HG03439 (cell line): ENCODE data around the gene GSTK1.

Experiments
- ATAC-seq: cut with Tn5 transposase; IDR thresholded peaks from one replicate; pipeline ENCODE4 v1.9.1; 2021; ENCODE audit warnings: mild to moderate bottlenecking, moderate library complexity; ENCODE audit not compliant: unreplicated experiment

The GSTK1 gene

GRCh38 chr7:143290293-143290692, 27.1 kb downstream of the GSTK1 start:
- ATAC-seq = no peak

DNA sequence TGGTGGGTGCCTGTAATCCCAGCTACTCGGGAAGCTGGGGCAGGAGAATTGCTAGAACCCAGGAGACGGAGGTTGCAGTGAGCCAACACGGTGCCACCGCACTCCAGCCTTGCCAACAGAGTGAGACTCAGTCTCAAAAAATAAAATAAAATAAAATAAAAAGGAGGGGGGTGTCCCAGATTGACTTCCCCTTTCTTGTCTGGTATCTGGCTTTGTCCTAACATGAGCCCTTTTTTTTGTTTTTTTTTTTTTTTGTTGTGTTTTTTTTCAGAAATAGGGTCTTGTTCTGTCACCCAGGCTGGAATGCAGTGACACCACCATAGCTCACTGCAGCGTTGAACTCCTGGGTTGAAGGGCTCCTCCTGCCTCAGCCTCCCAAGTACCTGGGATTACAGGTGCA, 29.6 kb downstream of the GSTK1 start:
- no peak for ATAC-seq

DNA sequence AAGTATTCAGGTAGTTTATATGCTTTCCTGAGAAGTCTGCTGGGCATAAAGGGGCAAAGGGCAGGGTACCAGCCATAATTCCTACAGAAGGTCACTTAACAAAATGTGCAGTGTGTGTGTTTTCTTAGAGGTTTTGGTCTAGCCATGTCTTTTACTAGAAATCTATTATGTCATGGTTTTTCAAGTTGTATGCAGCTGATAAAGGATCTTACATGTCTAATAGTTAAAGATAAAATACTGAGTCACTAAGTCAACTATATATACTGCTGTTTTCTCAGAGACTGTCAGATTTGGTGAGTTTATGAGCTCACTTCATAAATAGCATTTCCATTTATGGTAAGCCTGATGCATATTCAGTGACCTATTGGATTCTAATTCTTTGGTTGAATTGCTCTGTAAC, 32.6 kb downstream of the GSTK1 start:
- no peak for ATAC-seq

DNA sequence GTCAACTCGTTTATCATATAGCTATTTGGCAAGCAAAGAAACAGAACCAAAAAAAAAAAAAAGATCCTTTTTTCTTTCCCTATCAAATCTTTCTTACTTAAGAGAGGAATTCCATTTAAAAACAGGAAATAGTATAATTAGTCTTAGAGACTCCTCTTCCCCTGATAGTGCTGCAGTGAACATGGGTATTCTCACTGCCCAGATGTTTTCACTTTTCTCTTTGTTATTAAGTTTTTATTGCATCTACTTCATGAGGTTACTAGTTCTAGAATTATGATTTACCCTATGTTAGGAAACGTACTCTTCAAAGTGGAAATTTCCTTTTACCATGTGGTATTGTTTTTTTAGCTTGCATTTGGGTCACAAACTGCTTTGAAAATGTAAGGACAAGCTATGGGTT, 33.4 kb downstream of the GSTK1 start:
- no peak for ATAC-seq

- no peak for ATAC-seq
These were observed 36.1 kb downstream of the GSTK1 start for GRCh38 chr7:143299346-143299745.

- no peak for ATAC-seq
These were observed 36.6 kb downstream of the GSTK1 start for GRCh38 chr7:143299840-143300239.

- ATAC-seq = no peak
These were observed 38.0 kb downstream of the GSTK1 start for GRCh38 chr7:143300959-143301935.

DNA sequence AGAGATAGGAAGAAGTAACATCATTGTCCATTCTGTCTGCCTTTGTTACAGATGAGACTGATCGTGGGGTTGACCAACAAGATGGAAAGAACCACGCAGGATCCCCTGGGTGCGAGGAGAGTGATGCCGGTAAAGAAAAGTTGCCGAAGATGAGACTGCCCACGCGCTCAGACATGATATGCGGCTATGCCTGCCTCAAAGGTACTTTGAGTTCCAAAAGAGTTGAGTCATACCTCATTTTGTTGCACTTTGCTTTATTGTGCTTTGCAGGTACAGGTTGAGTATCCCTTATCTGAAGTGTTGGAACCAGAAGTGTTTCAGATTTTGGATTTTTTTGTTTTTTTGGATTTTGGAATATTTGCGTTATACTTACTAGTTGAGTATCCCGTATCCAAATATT, 40.5 kb downstream of the GSTK1 start:
- no peak for ATAC-seq

DNA sequence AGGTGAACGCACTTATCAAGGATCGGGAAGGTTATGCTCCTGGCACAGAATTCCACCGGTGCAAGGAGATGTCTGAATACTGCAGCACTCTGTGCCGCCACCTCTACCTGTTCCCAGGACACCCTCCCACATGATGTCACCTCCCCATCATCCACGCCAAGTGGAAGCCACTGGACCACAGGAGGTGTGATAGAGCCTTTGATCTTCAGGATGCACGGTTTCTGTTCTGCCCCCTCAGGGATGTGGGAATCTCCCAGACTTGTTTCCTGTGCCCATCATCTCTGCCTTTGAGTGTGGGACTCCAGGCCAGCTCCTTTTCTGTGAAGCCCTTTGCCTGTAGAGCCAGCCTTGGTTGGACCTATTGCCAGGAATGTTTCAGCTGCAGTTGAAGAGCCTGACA, 41.7 kb downstream of the GSTK1 start:
- ATAC-seq = no peak

- no peak for ATAC-seq
These were observed 42.3 kb downstream of the GSTK1 start for GRCh38 chr7:143305423-143306070.

GRCh38 chr7:143308632-143309031, 45.4 kb downstream of the GSTK1 start:
- ATAC-seq = no peak

- no peak for ATAC-seq
These were observed 50.9 kb downstream of the GSTK1 start for GRCh38 chr7:143314127-143314526.

- ATAC-seq = no peak
These were observed 52.5 kb downstream of the GSTK1 start, which contains the start of gene CLCN1 for GRCh38 chr7:143315776-143316175. CLCN1 (plus strand) TSS chr7:143316111; CDS start chr7:143316213, 102 bp downstream.

- ATAC-seq = no peak
These were observed 53.3 kb downstream of the GSTK1 start for GRCh38 chr7:143316492-143316891.

DNA sequence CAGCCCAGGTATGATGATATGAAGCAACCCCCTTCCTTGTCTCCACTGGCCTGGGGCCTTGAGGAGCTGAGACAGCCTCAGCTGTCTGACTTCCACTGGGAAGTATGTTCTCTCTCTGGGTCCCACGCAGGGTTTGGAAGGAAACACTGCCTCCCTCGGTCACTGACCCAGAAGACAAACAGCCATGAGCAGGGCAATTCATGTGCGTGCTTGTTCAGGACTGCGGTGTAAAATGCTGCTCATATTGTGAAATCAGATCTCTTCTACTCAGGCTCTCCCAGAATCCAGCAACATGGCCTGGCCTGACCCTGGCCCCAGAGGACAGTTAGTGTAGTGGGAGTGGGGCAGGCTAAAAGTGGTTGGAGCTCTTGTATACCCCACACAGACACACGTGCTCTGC, 55.4 kb downstream of the GSTK1 start:
- ATAC-seq = no peak
